Progenitor cell of endocrine pancreas (in vitro differentiated cells): ENCODE measurements around the gene SERINC5. TPM values are rescaled to one million over a fixed set of nuclear protein-coding genes. Genes with fewer than 3 reads are reported as not detected.

Experiments
- DNase-seq: peaks from one replicate; pipeline ENCODE4 v3.0.0; 2021; ENCODE audit warnings: low spot score; ENCODE audit not compliant: unreplicated experiment
- H3K27ac Mint-ChIP-seq: 2 replicates; pipeline ENCODE4 v1.8.0; 2021; ENCODE audit warnings: mild to moderate bottlenecking, moderate library complexity, mixed read lengths
- H3K27me3 Mint-ChIP-seq: 2 replicates; pipeline ENCODE4 v1.8.0; 2021; ENCODE audit warnings: mixed read lengths
- H3K36me3 Mint-ChIP-seq: 2 replicates; pipeline ENCODE4 v1.8.0; 2022; ENCODE audit warnings: mixed read lengths; ENCODE audit not compliant: insufficient read depth
- H3K4me1 Mint-ChIP-seq: 2 replicates; pipeline ENCODE4 v1.8.0; 2021; ENCODE audit warnings: low read depth, mixed read lengths
- H3K4me3 Mint-ChIP-seq: 2 replicates; pipeline ENCODE4 v1.8.0; 2021; ENCODE audit warnings: low read depth, mild to moderate bottlenecking, moderate library complexity, mixed read lengths
- H3K9me3 Mint-ChIP-seq: 2 replicates; pipeline ENCODE4 v1.8.0; 2021; ENCODE audit warnings: low read depth, mixed read lengths
- total RNA-seq: library from RNA; stranded (reverse); gene quantifications from 2 replicates; pipeline ENCODE4 v1.2.1, GENCODE V29; 2021
- TF ChIP-seq, protein P1 (sequence below): fragments of 200-600 bp; sonication (generic); IDR thresholded peaks from one replicate; pipeline ENCODE4 v1.5.0; 2021; ENCODE audit warnings: antibody characterized with exemption, mild to moderate bottlenecking; ENCODE audit not compliant: unreplicated experiment

Gene SERINC5
- total RNA-seq, 1 donor from 2014 or later: 198 TPM

DNA sequence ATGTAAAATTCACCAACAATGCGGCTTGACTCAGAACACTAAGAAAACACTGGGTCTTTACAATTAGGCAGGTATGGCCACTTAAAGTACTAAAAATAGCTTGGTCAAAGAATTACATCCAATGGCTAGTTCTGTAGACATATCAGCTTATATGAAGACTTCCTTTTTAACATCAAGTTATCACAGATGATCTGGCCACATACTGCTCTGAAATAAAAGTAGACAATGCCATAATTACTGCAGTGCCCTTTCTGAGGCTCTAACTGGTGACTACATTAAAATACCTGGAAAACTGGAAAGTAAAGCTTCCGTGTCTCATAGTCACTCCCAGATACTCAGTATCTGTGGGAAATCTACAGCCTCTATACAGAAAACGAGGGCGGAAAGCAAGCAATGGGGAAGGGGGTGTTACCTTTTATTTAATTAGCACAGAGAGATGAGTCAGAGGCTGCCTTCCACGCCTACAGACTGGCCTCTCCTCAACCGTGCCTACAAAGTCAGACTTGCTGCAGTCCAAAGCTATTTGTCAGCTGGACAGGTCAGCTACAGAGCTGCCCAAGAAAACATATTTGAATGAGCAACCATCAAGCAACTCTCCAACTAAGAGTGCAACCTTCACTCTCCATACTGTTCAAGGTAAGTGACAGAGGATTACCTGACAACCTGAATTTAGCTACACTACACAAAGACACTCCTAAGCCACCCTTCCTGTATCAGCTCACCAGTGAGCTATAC is 8.7 kb downstream of the SERINC5 start:
- peaks cover 56% of the 10 kb centered on the region for H3K4me1 Mint-ChIP-seq
- peaks cover 16% of the 10 kb centered on the region for H3K36me3 Mint-ChIP-seq
- TF ChIP-seq, protein P1, sequence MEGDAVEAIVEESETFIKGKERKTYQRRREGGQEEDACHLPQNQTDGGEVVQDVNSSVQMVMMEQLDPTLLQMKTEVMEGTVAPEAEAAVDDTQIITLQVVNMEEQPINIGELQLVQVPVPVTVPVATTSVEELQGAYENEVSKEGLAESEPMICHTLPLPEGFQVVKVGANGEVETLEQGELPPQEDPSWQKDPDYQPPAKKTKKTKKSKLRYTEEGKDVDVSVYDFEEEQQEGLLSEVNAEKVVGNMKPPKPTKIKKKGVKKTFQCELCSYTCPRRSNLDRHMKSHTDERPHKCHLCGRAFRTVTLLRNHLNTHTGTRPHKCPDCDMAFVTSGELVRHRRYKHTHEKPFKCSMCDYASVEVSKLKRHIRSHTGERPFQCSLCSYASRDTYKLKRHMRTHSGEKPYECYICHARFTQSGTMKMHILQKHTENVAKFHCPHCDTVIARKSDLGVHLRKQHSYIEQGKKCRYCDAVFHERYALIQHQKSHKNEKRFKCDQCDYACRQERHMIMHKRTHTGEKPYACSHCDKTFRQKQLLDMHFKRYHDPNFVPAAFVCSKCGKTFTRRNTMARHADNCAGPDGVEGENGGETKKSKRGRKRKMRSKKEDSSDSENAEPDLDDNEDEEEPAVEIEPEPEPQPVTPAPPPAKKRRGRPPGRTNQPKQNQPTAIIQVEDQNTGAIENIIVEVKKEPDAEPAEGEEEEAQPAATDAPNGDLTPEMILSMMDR: no peak
- H3K9me3 Mint-ChIP-seq: peaks cover 10% of the 10 kb centered on the region
- no peak for DNase-seq
- H3K27ac Mint-ChIP-seq: peak overlapping the region; percentile 94
- peak overlapping the region; percentile 39 for H3K4me3 Mint-ChIP-seq
- no peaks in the 10 kb centered on the region for H3K27me3 Mint-ChIP-seq

DNA sequence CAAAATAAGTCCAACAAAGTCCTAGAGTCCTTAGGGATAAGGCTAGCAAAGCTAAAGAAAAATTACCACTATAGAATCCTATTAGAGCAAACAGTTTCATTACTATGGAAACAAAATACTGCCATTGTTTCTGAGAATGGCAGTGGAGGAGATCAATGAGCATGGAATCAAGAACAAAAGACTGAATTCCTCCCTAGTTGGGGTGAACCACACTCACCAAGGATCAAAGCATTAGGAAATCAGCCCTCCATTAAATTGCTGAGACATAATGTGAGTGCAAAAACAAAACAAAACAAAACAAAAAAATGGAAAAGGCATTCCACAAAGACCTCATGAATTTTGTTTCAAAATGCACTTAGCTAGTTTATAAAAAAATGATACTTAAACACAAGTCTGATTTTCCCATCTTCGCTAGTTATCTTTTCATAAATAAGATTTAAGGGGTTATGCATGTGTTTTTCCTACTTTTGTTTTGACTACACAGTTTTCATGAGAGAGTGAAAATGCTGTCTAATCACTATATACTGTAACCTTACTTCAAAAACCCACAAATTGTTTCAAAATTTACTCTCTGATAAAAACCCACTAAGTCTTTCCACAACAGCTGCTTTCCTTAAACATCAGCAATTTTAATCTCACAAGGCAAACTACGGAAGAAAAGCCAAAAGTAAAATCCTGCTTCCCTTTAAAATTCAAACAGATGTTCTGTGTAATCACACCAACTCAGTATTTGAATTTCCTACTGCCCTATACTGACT is 9.7 kb downstream of the SERINC5 start:
- Mint-ChIP-seq H3K9me3 (peaks cover 13% of the 10 kb centered on the region), H3K27me3 (no peaks in the 10 kb centered on the region), H3K27ac (peak overlapping the region; percentile 94), H3K4me3 (peak overlapping the region; percentile 41), H3K36me3 (peaks cover 26% of the 10 kb centered on the region), H3K4me1 (peaks cover 50% of the 10 kb centered on the region)
- no peak for DNase-seq
- TF ChIP-seq, protein P1: no peak

DNA sequence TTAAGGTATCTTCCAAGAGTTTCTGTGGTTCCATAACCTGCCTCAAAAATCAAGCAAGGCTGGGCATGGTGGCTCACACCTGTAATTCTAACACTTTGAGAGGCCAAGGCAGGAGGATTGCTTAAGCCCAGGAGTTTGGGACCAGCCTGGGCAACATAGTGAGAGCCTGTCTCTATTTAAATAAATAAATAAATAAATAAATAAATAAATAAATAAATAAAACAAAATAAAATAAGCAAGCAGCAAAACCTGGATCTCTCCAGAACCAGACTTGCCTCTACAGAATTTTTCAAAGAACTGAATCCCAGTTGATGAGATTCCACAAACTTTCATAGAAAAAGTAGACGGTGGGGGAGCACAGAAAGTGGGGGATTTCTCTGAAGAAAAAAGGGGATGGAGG is 12.3 kb downstream of the SERINC5 start:
- H3K27me3 Mint-ChIP-seq: no peaks in the 10 kb centered on the region
- peaks cover 32% of the 10 kb centered on the region for H3K36me3 Mint-ChIP-seq
- DNase-seq: no peak
- peaks cover 46% of the 10 kb centered on the region for H3K4me1 Mint-ChIP-seq
- H3K27ac Mint-ChIP-seq: no peak overlapping the region
- TF ChIP-seq, protein P1: no peak
- H3K4me3 Mint-ChIP-seq: no peak overlapping the region
- peaks cover 13% of the 10 kb centered on the region for H3K9me3 Mint-ChIP-seq

DNA sequence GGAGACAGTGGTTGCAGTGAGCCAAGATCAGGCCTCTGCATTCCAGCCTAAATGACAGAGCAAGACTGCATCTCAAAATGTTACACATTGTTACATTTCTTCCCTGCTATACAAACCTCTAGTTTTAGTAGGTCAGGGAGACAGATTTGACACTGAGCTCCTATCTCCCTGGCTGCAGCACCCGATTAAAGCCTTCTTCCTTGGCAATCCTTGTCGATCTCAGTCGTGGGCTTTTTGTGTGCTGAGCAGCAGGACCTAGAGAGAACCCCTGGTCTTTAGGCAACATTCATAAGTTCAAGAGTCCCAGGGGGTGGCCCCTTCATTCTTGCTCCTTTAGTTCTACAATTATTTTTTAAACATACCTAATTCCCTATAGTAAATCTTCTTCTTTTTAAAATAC is 13.0 kb downstream of the SERINC5 start:
- Mint-ChIP-seq H3K27me3 (no peaks in the 10 kb centered on the region), H3K27ac (peak overlapping the region; percentile 84), H3K4me1 (peaks cover 42% of the 10 kb centered on the region), H3K9me3 (peaks cover 13% of the 10 kb centered on the region), H3K36me3 (peaks cover 34% of the 10 kb centered on the region), H3K4me3 (no peak overlapping the region)
- no peak for DNase-seq
- TF ChIP-seq, protein P1: no peak

DNA sequence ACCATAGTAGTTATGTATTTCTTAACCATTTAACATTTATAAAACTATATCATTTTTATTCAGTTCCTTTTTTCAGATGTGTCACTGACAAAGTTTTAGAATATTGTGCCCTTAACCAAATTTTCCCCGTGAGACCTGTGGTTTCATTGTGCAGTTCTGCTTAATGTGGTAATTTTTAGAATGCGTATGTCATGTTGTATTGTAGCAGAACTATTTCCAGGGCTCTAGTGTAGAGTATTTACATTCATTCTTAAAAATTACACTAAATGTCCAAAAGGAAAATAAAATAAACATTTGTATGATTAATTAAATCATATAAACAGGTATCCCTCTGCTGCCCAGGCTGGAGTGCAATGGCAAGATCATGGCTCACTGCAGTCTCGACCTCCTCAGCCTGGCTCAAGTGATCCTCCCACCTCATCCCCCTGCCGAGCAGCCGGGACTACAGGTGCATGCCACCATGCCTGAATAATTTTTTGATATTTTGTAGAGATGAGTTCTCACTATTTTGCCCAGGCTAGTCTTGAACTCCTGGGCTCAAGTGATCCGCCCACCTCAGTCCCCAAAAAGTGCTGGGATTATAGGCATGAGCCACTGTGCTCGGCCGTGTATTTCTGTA is 15.4 kb downstream of the SERINC5 start:
- TF ChIP-seq, protein P1: no peak
- Mint-ChIP-seq H3K9me3 (peaks cover 13% of the 10 kb centered on the region), H3K36me3 (peaks cover 43% of the 10 kb centered on the region), H3K27me3 (no peaks in the 10 kb centered on the region), H3K27ac (peak overlapping the region; percentile 78), H3K4me3 (no peak overlapping the region), H3K4me1 (peaks cover 27% of the 10 kb centered on the region)
- no peak for DNase-seq
